Ascending aorta (tissue), 2 donors: ENCODE data around the gene BCKDHA. TPM values are rescaled to one million over a fixed set of nuclear protein-coding genes. Genes with fewer than 3 reads are reported as not detected.
A peak's percentile ranks its signal among the peaks of the same experiment; 100 is the strongest.

Source experiments
- DNase-seq, 2 donors: peaks; one replicate each; pipeline ENCODE4 v3.0.0-alpha.2; 2019; ENCODE audit warnings: low spot score in 2 of 2
- H3K27ac ChIP-seq, 2 donors: fragments of 200-600 bp; sonication (generic); one replicate each; pipeline ENCODE4 v1.5.1; 2016 to 2017; ENCODE audit warnings: mild to moderate bottlenecking in 1 of 2
- H3K27me3 ChIP-seq: fragments of 200-600 bp; sonication (generic); one replicate; pipeline ENCODE4 v1.5.1; 2017
- H3K36me3 ChIP-seq, 2 donors: fragments of 200-600 bp; sonication (generic); one replicate each; pipeline ENCODE4 v1.5.1; 2016
- H3K4me1 ChIP-seq, 2 donors: fragments of 200-600 bp; sonication (generic); one replicate each; pipeline ENCODE4 v1.5.1; 2016 to 2017; ENCODE audit warnings: mild to moderate bottlenecking in 1 of 2
- H3K4me3 ChIP-seq, 2 donors: fragments of 200-600 bp; sonication (generic); one replicate each; pipeline ENCODE4 v1.5.1; 2016 to 2017; ENCODE audit warnings: mild to moderate bottlenecking in 1 of 2
- H3K9me3 ChIP-seq, 2 donors: fragments of 200-600 bp; sonication (generic); one replicate each; pipeline ENCODE4 v1.5.1; 2016
- intact Hi-C: fragments of 100-400 bp; cut with DNase I; formaldehyde crosslinking; loops from one replicate; pipeline ENCODE4 v1.15.1; 2023
- total RNA-seq: library from RNA; depleted of rRNA; stranded (reverse); fragments of >200 nt; gene quantifications from one replicate; pipeline ENCODE4 v1.1.0, GENCODE V29; 2016
- TF ChIP-seq, protein P1 (sequence below), 3 experiments: fragments of 200-600 bp in 2 of 3; fragments of 450-650 bp in 1 of 3; sonication (generic) in 2 of 3; IDR thresholded peaks; one replicate each; pipeline ENCODE4 v1.5.1; 2016 to 2019; ENCODE audit warnings: antibody characterized with exemption in 3 of 3, mild to moderate bottlenecking in 1 of 3, moderate library complexity in 1 of 3

Gene BCKDHA
- total RNA-seq, 1 donor from 2014 or later: 28.5 TPM

DNA sequence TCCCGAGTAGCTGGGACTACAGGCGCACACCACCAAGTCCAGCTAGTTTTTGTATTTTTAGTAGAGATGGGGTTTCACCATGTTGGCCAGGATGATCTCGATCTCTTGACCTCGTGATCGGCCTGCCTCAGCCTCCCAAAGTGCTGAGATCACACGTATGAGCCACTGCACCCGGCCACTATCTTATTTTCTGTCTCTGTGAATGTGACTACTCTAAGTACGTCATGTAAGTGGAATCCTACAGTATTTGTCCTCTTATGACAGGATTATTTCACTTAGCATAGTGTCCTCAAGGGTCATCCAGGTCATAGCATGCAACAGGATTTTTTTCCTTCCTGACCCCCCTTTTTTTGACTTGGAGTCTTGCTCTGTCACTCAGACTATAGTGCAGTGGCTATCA is 26.1 kb upstream of the BCKDHA start:
- Histone ChIP-seq H3K27me3 (no peaks in the 10 kb centered on the region), H3K36me3 (no peaks in the 10 kb centered on the region), H3K9me3 (no peaks in the 10 kb centered on the region), H3K4me3 (no peak overlapping the region), H3K4me1 (peaks cover 0 to 17% of the 10 kb centered on the region in 2 donors), H3K27ac (no peak overlapping the region)
- DNase-seq: no peak
- intact Hi-C loops: no loop called here
- TF ChIP-seq, protein P1, sequence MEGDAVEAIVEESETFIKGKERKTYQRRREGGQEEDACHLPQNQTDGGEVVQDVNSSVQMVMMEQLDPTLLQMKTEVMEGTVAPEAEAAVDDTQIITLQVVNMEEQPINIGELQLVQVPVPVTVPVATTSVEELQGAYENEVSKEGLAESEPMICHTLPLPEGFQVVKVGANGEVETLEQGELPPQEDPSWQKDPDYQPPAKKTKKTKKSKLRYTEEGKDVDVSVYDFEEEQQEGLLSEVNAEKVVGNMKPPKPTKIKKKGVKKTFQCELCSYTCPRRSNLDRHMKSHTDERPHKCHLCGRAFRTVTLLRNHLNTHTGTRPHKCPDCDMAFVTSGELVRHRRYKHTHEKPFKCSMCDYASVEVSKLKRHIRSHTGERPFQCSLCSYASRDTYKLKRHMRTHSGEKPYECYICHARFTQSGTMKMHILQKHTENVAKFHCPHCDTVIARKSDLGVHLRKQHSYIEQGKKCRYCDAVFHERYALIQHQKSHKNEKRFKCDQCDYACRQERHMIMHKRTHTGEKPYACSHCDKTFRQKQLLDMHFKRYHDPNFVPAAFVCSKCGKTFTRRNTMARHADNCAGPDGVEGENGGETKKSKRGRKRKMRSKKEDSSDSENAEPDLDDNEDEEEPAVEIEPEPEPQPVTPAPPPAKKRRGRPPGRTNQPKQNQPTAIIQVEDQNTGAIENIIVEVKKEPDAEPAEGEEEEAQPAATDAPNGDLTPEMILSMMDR (IDR thresholded peaks at IDR 0.05): no peak

DNA sequence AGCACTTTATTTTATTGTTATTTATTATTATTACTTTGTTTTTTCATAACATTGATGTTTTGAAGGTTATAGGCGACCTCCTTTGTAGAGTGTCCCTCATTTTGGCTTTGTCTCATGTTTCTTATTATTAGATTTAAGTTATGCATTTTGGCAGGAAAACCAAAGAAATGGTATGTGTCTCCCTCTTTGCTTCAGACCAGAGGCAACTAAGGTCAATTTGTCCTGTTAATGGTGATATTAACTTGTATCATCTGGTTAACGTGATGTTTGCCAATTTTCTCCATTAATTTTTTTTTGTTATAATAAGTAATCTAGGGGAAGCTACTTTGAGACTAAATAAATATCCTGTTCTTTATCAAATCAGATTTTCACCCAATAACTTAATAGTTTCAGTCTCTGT is 25.1 kb upstream of the BCKDHA start:
- Histone ChIP-seq H3K9me3 (no peaks in the 10 kb centered on the region), H3K27me3 (no peaks in the 10 kb centered on the region), H3K4me1 (peaks cover 0 to 16% of the 10 kb centered on the region in 2 donors), H3K36me3 (no peaks in the 10 kb centered on the region), H3K27ac (no peak overlapping the region), H3K4me3 (no peak overlapping the region)
- intact Hi-C loops: no loop called here
- TF ChIP-seq, protein P1 (IDR thresholded peaks at IDR 0.05): no peak
- DNase-seq: no peak

DNA sequence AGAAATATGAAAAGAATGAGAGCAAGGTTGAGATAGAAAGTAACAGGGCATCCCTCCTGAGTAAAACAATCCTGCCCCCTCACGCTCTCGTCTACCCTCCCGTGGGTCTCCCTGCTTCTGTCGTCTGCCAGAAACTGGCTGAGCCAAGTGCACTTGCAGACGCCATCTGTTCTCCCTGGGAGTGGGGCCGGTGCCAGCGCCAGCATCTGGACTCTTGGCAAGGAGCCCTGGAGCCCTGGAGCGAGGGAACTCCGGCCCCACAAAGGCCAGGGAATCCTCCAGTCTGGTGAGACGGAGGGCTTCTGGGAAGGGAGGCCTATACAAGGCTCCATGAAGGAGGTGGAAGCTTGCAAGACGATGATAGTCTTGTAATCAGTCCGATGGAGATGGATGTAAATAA is 23.6 kb upstream of the BCKDHA start:
- Histone ChIP-seq H3K4me3 (no peak overlapping the region), H3K9me3 (no peaks in the 10 kb centered on the region), H3K27me3 (no peaks in the 10 kb centered on the region), H3K36me3 (no peaks in the 10 kb centered on the region), H3K27ac (no peak overlapping the region), H3K4me1 (peaks cover 0 to 14% of the 10 kb centered on the region in 2 donors)
- TF ChIP-seq, protein P1 (IDR thresholded peaks at IDR 0.05): no peak
- peak in 1 of 2 donors; percentile 84 for DNase-seq
- intact Hi-C loops: no loop called here

DNA sequence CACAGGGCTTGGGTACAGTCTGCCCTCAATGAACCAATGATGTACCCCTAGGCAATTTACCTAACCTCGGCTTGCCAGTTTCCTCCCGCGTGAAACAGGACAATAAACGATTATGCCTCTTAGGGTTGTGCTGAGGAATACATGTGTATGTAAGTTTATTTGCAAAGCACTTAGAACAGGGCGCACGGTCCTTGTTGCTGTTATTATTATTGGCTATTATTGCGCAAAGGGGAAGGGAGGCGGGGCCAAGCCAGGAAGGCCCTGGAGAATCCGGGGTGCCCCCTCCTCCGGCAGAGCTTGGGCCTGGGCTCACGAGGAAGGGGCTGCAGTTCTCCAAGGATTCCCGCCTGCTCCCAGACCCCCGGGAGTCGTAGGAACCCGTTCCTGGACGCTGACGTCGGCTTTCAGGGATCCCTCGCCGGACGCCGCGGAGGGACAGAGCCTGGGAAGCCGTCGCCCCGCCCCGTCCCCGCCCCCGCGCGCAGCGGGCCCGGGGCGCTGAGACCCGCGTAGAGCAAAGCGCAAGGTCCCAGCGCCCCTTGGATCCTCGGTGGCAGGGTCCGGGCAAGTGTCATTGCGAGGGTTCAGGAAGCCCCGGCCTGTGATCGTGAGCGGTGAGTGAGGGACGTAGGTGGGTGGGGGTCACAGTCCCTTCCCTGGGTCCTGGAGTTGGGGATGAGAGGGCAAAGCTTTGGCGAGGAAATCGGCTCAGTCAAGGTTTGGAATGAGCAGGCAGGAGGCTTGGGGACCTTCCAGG is 21.2 kb upstream of the BCKDHA start, which contains the start of gene TMEM91:
TMEM91 (plus strand) TSS at position 293 of the 757 bp plus-strand sequence. CDS start 1,777 bp downstream, outside the sequence.
- no peak for DNase-seq
- TF ChIP-seq, protein P1 (IDR thresholded peaks at IDR 0.05): no peak
- intact Hi-C loops: loop anchor here (1.0 to 2.0 kb wide), 2 partner anchors 21 to 22 kb away; partner anchors contain the start of genes BCKDHA and EXOSC5
- H3K9me3 ChIP-seq: no peaks in the 10 kb centered on the region
- peak within 1 kb of the TSS; percentile 71 to 75 for H3K27ac ChIP-seq
- no peaks in the 10 kb centered on the region for H3K36me3 ChIP-seq
- no peaks in the 10 kb centered on the region for H3K27me3 ChIP-seq
- H3K4me1 ChIP-seq: peaks cover 0 to 14% of the 10 kb centered on the region in 2 donors
- H3K4me3 ChIP-seq: peak within 1 kb of the TSS; percentile 57 to 69

DNA sequence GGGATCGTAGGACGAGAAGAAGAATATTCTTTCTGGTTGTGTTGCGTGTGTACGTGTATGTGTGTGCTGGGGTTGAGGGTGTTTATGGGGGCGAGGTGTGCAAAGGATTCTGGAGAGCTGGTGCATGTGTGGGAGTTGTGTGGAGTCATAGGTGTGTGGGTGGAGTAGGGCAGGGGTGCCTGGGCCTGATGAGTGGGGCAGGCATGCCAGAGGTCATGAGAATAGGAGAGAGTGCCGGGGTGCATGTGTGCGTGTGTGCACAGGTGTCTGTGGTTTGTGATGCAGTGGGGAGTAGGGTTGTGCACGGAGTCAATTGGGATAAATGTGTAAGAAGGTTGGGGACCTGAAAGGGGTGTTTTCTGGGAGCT is 20.6 kb upstream of the BCKDHA start:
- Histone ChIP-seq H3K27me3 (no peaks in the 10 kb centered on the region), H3K9me3 (no peaks in the 10 kb centered on the region), H3K36me3 (peaks cover 0 to 2% of the 10 kb centered on the region in 2 donors), H3K27ac (peak overlapping the region; percentile 71 to 75), H3K4me1 (peaks cover 0 to 14% of the 10 kb centered on the region in 2 donors), H3K4me3 (peak overlapping the region; percentile 57 to 69)
- TF ChIP-seq, protein P1 (IDR thresholded peaks at IDR 0.05): no peak
- intact Hi-C loops: loop anchor here (1.0 to 2.0 kb wide), 2 partner anchors 20 to 22 kb away; partner anchors contain the start of genes BCKDHA and EXOSC5
- DNase-seq: no peak
